Fibroblast of skin of abdomen (primary cell): ENCODE data around the gene TMEM178B.

ENCODE experiments used
- DNase-seq: peaks from one replicate; pipeline ENCODE4 v3.0.0-alpha.2; 2013

The TMEM178B gene

GRCh38 chr7:141436575-141437075 lies 362.8 kb downstream of the TMEM178B start:
- no peak for DNase-seq

GRCh38 chr7:141439164-141439563 lies 365.3 kb downstream of the TMEM178B start:
- no peak for DNase-seq

GRCh38 chr7:141439776-141440175 lies 365.9 kb downstream of the TMEM178B start:
- no peak for DNase-seq

DNA sequence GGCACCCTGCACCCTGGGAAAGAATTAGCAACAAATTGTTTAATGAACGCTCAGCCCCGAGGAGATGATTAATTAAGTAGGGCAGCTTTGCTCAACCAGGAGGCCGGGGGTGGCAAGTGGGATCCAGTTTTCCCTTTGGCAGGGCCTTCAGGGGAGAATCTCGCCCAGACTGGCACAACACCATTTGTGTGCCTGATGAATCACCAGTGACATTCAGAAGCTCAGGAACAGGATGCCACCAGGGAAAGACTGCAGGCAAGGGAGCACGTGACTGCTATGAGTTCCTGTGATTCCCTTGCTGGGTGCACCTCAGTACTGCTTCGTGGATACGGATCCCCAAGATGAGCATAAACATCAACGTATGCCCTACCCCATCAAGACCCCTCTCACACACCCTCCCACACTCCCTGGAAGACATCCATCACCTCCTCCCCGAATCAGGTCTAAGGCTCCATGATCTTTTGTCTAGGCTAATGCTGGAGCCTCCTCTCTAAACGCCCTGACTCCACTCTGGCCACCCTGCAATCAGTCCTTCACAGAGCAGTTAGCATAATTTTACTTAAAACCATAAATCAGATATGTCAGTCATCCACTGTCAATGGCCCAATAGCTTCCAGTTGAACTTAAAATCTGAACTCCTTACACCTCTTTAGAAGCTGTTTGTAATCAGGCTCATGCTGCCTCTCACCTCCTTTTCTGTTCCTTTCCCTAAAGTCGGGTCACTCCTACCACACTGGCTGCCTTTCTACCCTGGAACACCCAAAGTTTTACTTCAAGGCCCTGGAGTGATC lies 368.2 kb downstream of the TMEM178B start:
- DNase-seq = no peak

DNA sequence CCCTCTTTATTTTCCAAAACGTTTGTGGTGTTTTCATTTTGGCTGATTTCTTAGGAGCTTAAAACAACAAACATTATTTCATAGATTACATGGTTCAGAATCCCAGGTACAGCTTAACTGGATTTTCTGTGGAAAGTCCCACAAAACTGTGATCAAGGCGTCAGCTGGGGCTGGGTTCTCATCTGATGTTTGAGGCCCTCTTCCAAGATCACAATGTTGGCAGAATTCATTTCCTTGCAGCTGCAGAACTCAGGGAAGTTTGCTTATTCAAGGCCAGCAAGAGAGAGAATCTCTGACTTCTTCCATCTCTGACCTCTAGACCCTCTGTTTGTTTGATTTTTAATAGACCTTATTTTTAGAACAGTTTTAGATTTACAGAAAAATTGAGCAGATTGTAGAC lies 368.9 kb downstream of the TMEM178B start:
- DNase-seq = no peak

- no peak for DNase-seq
These were observed 371.1 kb downstream of the TMEM178B start for GRCh38 chr7:141444961-141445360.

GRCh38 chr7:141451232-141451631 lies 377.4 kb downstream of the TMEM178B start:
- DNase-seq = no peak

DNA sequence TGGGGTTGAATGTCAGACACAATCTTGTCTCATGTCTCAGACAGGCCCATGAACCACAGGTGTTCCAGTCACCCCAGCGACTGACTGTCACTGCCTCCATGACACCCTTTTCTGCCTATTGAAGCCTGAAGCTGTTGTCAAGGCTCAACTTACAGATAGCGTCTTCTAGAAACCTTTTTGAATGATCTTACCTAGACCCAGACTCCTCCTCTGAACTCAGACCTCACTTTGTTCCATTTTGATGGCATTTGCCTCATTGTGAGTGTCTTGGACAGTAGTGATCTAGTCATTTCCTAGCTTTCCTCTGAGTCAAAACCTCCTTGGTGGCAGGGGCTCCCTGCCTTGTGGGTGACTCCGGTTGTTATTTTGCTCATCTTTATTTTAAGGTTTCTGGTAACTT lies 379.0 kb downstream of the TMEM178B start:
- DNase-seq = no peak

- no peak for DNase-seq
These were observed 380.5 kb downstream of the TMEM178B start for GRCh38 chr7:141454338-141454737.

DNA sequence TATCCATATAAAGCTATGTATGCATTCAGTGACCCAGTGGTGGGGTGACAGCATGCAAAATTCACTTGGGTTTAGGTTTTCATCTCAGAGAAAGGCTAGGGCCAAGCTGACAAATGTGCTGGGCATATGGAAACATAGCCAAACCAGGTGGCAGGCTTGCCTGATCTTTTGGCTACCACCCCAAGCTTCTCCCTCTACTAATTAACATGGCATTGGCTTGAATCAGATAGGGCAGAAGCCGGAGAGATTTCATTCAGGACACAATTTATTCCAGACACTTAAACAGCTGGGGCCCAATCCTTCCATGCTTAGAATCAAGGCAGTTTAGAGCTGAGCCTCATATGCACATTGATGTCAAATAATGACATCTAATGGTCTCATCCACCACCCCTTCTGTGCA lies 381.9 kb downstream of the TMEM178B start:
- DNase-seq = no peak

DNA sequence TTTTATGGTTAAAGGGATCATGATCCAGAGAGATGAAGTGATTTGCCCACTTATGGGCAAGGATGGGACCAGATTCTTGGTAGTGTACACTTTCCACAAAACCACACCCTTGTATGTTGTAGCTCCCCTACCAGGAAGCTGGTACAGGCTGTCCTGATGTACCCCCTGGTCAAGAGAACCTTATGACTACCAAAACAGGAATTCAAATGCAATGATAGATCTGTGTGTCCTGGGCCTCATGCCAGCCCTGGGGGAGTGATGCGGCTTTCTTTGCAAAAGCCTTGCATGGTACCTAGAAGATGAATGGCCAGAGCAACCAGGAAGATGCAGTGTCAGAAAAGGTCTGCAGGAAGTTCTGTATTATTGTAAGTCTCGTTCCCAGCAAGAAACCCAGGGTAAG lies 382.4 kb downstream of the TMEM178B start:
- no peak for DNase-seq

DNA sequence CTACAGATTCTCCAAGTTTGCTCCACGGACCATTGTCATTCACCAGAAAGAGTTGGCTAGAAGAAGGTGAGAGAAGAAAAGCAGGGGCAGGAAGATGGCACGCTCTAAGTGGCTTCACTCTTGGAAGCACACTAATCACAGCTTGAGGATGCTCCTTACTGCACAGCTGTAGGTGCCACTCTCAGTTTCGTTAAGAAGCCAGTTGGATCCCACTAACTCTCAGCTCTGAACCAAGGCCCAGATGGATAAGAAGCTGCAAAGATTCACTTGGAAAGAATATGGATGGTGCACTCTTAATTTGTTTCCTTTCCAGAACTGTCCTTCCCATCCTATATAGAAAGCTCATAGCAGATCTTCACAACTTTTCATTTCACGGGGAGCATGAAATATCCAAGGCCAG lies 382.8 kb downstream of the TMEM178B start:
- no peak for DNase-seq

GRCh38 chr7:141460781-141461715 lies 387.2 kb downstream of the TMEM178B start:
- no peak for DNase-seq

DNA sequence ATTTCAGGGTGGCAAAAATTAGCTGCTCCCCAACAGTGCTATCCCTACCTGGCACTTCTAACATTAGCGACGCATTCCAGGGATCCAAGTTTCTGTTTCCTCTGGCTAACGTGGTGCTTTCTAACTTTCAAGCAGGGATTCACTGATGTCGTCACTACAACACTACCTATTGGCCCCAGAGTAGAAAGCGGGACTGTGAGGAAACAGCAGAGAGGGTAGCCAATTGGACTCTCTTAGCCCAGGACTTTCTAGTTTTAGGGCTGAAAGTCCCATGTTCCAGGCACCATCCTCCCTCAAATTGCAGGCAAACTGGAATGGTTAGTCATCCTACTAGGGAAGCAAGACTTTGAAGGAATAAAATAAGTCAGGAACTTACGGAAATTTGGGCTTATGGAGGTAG lies 388.1 kb downstream of the TMEM178B start:
- DNase-seq = no peak

GRCh38 chr7:141462958-141463357 lies 389.1 kb downstream of the TMEM178B start:
- DNase-seq = no peak

- no peak for DNase-seq
These were observed 390.1 kb downstream of the TMEM178B start for GRCh38 chr7:141463986-141464385.

GRCh38 chr7:141464551-141464950 lies 390.7 kb downstream of the TMEM178B start:
- DNase-seq = no peak

- DNase-seq = no peak
These were observed 392.5 kb downstream of the TMEM178B start for GRCh38 chr7:141466151-141466904.

- no peak for DNase-seq
These were observed 394.5 kb downstream of the TMEM178B start for GRCh38 chr7:141468341-141468740.

GRCh38 chr7:141475679-141476078 lies 401.8 kb downstream of the TMEM178B start:
- no peak for DNase-seq

DNA sequence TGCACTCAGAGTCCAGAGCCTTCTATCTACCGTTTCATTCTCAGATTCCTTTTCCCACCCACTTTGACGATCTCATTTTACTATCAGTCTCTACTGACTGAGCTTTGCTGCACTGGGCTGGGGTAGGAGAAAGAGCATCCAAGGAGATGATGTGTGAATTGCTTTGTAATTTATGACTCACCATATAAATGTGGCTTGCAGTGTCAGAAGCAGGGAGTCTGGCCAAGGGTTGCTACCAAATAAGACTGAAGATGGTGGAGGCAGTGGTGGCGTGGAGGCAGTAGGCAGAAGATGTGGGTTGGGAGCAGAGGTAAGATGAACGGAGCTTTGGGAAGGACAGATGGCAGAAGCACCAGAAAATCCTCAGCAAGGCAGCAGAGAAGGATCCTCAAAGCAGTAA lies 404.0 kb downstream of the TMEM178B start:
- no peak for DNase-seq

DNA sequence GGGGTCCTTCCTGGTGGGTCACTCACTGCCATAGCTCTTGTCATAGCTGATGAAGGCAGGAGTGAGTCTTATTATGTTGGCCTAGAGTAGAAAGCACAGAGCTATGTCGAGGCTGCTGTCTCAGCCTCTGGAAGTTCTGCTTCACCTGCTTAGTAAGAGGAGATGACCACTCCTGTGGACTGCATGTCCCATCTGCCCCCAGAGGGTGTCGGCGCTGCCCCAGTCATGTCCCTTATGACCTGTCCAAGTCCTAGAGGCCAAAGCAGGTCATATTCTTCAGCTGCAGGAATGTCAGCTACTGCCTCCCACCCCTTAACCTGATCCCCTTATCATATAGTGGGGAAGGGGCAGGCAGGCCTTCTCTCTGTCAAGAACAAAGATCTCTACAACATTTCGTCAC lies 405.0 kb downstream of the TMEM178B start:
- DNase-seq = no peak

DNA sequence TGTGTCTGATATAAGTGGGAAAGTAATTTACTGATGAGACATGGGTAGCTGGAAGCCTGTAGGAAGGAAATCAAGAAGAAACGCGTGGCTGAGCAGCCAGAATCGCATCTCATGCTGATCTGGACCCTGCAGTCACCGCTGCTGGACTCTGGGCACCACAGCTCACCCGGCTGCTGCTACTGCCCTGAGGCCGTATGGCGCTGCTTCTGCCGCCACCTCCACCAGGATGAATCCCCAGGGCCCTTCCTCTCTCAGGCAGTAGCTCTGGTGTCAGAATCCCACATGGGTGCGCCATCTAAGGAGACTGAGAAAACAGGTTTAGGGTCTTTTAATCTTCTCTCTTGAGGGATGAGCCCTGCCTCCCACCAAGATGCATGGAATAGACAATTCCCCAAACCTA lies 407.1 kb downstream of the TMEM178B start:
- no peak for DNase-seq
